ENCODE data around the gene TSTD2.

Gene TSTD2

GRCh38 chr9:97632985-97633858 lies at the start of gene TSTD2, which contains the start of gene NCBP1:
TSTD2 (minus strand) TSS chr9:97633368; CDS start chr9:97627562, 5,806 bp downstream.
NCBP1 (plus strand) TSS chr9:97633821; CDS start chr9:97633882, 61 bp downstream.
- Histone ChIP-seq H3K4me3 (ENCODE audit: low read depth, low read length) (peak within 1 kb of the TSS; percentile 97), H3K27ac (peak within 1 kb of the TSS; percentile 95), H3K36me3 (peaks cover 14% of the 10 kb centered on the region), H3K9me3 (ENCODE audit: severe bottlenecking) (no peaks in the 10 kb centered on the region), H3K27me3 (ENCODE audit: insufficient read depth, low read depth, severe bottlenecking) (no peaks in the 10 kb centered on the region)
- no peak for TF ChIP-seq CTCF (IDR thresholded peaks at IDR 0.05; ENCODE audit: low read depth, low read length)
- peak; percentile 99 for DNase-seq

- Histone ChIP-seq H3K27me3 (ENCODE audit: insufficient read depth, low read depth, severe bottlenecking) (no peaks in the 10 kb centered on the region), H3K4me3 (ENCODE audit: low read depth, low read length) (no peak overlapping the region), H3K9me3 (ENCODE audit: severe bottlenecking) (no peaks in the 10 kb centered on the region), H3K36me3 (peaks cover 96% of the 10 kb centered on the region), H3K27ac (no peak overlapping the region)
- no peak for DNase-seq
- TF ChIP-seq CTCF (IDR thresholded peaks at IDR 0.05; ENCODE audit: low read depth, low read length), result no peak
Measured at GRCh38 chr9:97682242-97682641, 49.1 kb upstream of the TSTD2 start.

GRCh38 chr9:97675655-97676054 lies 42.5 kb upstream of the TSTD2 start:
- TF ChIP-seq CTCF (IDR thresholded peaks at IDR 0.05; ENCODE audit: low read depth, low read length), result no peak
- DNase-seq, result no peak
- no peaks in the 10 kb centered on the region for H3K9me3 ChIP-seq (ENCODE audit: severe bottlenecking)
- H3K27ac ChIP-seq, result no peak overlapping the region
- no peaks in the 10 kb centered on the region for H3K27me3 ChIP-seq (ENCODE audit: insufficient read depth, low read depth, severe bottlenecking)
- H3K4me3 ChIP-seq (ENCODE audit: low read depth, low read length), result no peak overlapping the region
- H3K36me3 ChIP-seq, result peaks cover 93% of the 10 kb centered on the region

- Histone ChIP-seq H3K4me3 (ENCODE audit: low read depth, low read length) (no peak overlapping the region), H3K36me3 (peaks cover 92% of the 10 kb centered on the region), H3K9me3 (ENCODE audit: severe bottlenecking) (no peaks in the 10 kb centered on the region), H3K27ac (no peak overlapping the region), H3K27me3 (ENCODE audit: insufficient read depth, low read depth, severe bottlenecking) (no peaks in the 10 kb centered on the region)
- DNase-seq, result no peak
- TF ChIP-seq CTCF (IDR thresholded peaks at IDR 0.05; ENCODE audit: low read depth, low read length), result no peak
Measured at GRCh38 chr9:97673922-97674321, 40.8 kb upstream of the TSTD2 start.

- H3K9me3 ChIP-seq (ENCODE audit: severe bottlenecking), result no peaks in the 10 kb centered on the region
- no peak overlapping the region for H3K27ac ChIP-seq
- no peak for DNase-seq
- H3K36me3 ChIP-seq, result peaks cover 92% of the 10 kb centered on the region
- H3K4me3 ChIP-seq (ENCODE audit: low read depth, low read length), result no peak overlapping the region
- no peaks in the 10 kb centered on the region for H3K27me3 ChIP-seq (ENCODE audit: insufficient read depth, low read depth, severe bottlenecking)
- TF ChIP-seq CTCF (IDR thresholded peaks at IDR 0.05; ENCODE audit: low read depth, low read length), result no peak
Measured at GRCh38 chr9:97672403-97672802, 39.2 kb upstream of the TSTD2 start.
